Liver (tissue), 3 donors: Measurements from ENCODE around the gene CSNK1D.

Source experiments
- CTCF ChIP-seq: fragments of 150-350 bp; IDR thresholded peaks from 2 replicates; pipeline ENCODE4 v1.5.1; 2017; ENCODE audit warnings: improper control_type of control experiment, low read depth, low read length; ENCODE audit not compliant: missing input control
- GABPA ChIP-seq, 2 donors: IDR thresholded peaks in 1 of 2; conservative IDR thresholded peaks in 1 of 2; 2 replicates each; pipeline ENCODE4 v1.6.1; 2016; ENCODE audit warnings: antibody characterized with exemption in 2 of 2, mild to moderate bottlenecking in 1 of 2, moderate library complexity in 1 of 2
- JUND ChIP-seq, 2 donors: IDR thresholded peaks; 2 replicates each; pipeline ENCODE4 v1.6.1; 2016; ENCODE audit warnings: antibody characterized with exemption in 2 of 2
- MAX ChIP-seq: IDR thresholded peaks from 2 replicates; pipeline ENCODE4 v1.6.1; 2016; ENCODE audit warnings: antibody characterized with exemption
- SP1 ChIP-seq: IDR thresholded peaks from 2 replicates; pipeline ENCODE4 v1.6.1; 2018; ENCODE audit warnings: antibody characterized with exemption, mild to moderate bottlenecking
- donor health status: healthy.
- donor health status: healthy.

DNA sequence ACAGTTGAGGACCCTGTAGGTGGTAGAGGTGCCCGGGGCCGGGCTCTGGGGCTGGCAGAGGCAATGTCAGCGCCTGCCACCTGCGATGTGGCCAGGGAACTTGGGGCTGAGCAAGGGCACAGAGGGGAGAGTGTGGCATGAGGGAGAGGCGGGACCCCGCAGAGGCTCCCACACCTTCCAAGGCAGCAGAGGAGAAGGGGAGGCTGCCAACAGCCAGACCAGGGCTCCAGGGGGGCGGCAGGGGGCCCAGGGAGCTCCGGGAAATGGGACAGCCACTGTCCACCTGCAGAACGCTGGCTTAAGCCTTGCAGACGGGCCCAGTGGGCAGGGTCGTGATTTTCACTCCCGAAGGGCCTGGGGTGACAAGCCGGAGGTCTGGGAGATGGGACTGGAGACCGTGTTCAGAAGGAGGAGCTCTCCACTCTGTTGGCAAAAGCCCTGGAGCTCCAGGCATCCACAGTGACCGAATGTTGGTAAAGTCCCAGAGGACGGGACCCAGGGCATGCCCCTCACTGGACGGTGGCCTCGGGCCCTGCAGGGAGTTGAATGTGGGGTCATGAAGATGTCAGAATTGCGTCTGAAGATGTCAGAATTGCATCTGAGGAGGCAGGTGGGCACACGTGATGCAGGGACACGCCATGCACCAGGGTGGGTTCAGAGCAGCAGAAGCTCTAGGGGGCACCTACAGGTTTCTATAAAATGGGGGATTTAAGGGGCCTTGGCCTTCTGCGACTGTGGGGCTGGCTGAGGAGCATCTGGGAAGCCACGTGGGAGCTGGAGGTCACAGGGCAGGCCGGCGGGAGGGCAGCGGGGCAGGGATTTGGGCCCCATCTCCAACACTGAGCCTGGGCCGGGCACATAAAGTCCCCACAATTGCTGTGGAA, 25.3 kb upstream of the CSNK1D start:
- TF ChIP-seq CTCF (no peak), MAX (no peak), JUND (IDR thresholded peaks at IDR 0.05) (no peak), SP1 (no peak), GABPA (IDR thresholded peaks at IDR 0.05 in 1 of 2, conservative IDR thresholded peaks at IDR 0.05 in 1 of 2) (no peak)
